Chondrocyte (in vitro differentiated cells): ENCODE results near the gene NSG1. TPM values are rescaled to one million over a fixed set of nuclear protein-coding genes. Genes with fewer than 3 reads are reported as not detected.

Experiments used
- DNase-seq: peaks from one replicate; pipeline ENCODE4 v3.0.0; 2021; ENCODE audit warnings: mixed read lengths, low spot score
- H3K27ac Mint-ChIP-seq: one replicate; pipeline ENCODE4 v1.8.0; 2021; ENCODE audit warnings: mild to moderate bottlenecking, moderate library complexity, mixed read lengths; ENCODE audit not compliant: unreplicated experiment
- H3K27me3 Mint-ChIP-seq: 2 replicates; pipeline ENCODE4 v1.8.0; 2021; ENCODE audit warnings: low read depth, mixed read lengths
- H3K36me3 Mint-ChIP-seq: 2 replicates; pipeline ENCODE4 v1.8.0; 2021; ENCODE audit warnings: low read depth, mixed read lengths
- H3K4me1 Mint-ChIP-seq: 2 replicates; pipeline ENCODE4 v1.8.0; 2021; ENCODE audit warnings: low read depth, mild to moderate bottlenecking, mixed read lengths
- H3K4me3 Mint-ChIP-seq: one replicate; pipeline ENCODE4 v1.8.0; 2021; ENCODE audit warnings: mild to moderate bottlenecking, moderate library complexity, mixed read lengths; ENCODE audit not compliant: unreplicated experiment
- H3K9me3 Mint-ChIP-seq: 2 replicates; pipeline ENCODE4 v1.8.0; 2021; ENCODE audit warnings: low read depth, mixed read lengths
- total RNA-seq: library from RNA; stranded (reverse); gene quantifications from 3 replicates; pipeline ENCODE4 v1.2.1, GENCODE V29; 2021
- TF ChIP-seq, protein P1 (sequence below): fragments of 200-600 bp; sonication (generic); IDR thresholded peaks from 2 replicates; pipeline ENCODE4 v1.5.0; 2021; ENCODE audit warnings: antibody characterized with exemption, mild to moderate bottlenecking, moderate library complexity

NSG1 gene
- total RNA-seq, 1 donor from 2014 or later = 0.42 TPM

- Mint-ChIP-seq H3K9me3 (no peaks in the 10 kb centered on the region), H3K27ac (no peak overlapping the region), H3K27me3 (peaks cover 3% of the 10 kb centered on the region), H3K4me3 (no peak overlapping the region), H3K36me3 (no peaks in the 10 kb centered on the region), H3K4me1 (no peaks in the 10 kb centered on the region)
- DNase-seq = peak; percentile 53
- TF ChIP-seq, protein P1, sequence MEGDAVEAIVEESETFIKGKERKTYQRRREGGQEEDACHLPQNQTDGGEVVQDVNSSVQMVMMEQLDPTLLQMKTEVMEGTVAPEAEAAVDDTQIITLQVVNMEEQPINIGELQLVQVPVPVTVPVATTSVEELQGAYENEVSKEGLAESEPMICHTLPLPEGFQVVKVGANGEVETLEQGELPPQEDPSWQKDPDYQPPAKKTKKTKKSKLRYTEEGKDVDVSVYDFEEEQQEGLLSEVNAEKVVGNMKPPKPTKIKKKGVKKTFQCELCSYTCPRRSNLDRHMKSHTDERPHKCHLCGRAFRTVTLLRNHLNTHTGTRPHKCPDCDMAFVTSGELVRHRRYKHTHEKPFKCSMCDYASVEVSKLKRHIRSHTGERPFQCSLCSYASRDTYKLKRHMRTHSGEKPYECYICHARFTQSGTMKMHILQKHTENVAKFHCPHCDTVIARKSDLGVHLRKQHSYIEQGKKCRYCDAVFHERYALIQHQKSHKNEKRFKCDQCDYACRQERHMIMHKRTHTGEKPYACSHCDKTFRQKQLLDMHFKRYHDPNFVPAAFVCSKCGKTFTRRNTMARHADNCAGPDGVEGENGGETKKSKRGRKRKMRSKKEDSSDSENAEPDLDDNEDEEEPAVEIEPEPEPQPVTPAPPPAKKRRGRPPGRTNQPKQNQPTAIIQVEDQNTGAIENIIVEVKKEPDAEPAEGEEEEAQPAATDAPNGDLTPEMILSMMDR = no peak
Measured at GRCh38 chr4:4412641-4413372, 25.9 kb downstream of the NSG1 start.

DNA sequence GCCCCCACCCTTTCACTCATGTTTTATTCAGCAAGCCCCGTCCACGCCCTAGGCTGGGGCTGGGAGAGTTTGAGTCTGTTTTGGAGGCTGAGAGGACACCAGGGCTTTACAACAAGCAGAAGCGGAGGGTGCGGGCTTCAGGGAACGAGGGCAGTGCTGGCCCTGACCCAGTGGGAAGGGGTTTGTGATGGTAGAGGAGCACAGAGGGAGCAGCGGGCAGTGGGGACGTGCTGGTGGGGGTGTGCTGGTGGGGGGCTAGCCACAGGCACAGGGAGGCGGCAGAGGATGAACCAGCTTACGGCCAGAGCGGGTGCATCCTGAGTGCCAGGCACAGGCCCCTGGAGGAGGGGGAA is 26.4 kb downstream of the NSG1 start:
- TF ChIP-seq, protein P1 = no peak
- H3K36me3 Mint-ChIP-seq = peaks cover 2% of the 10 kb centered on the region
- H3K9me3 Mint-ChIP-seq = no peaks in the 10 kb centered on the region
- no peaks in the 10 kb centered on the region for H3K4me1 Mint-ChIP-seq
- H3K4me3 Mint-ChIP-seq = no peak overlapping the region
- H3K27me3 Mint-ChIP-seq = peaks cover 3% of the 10 kb centered on the region
- DNase-seq = peak; percentile 64
- no peak overlapping the region for H3K27ac Mint-ChIP-seq

DNA sequence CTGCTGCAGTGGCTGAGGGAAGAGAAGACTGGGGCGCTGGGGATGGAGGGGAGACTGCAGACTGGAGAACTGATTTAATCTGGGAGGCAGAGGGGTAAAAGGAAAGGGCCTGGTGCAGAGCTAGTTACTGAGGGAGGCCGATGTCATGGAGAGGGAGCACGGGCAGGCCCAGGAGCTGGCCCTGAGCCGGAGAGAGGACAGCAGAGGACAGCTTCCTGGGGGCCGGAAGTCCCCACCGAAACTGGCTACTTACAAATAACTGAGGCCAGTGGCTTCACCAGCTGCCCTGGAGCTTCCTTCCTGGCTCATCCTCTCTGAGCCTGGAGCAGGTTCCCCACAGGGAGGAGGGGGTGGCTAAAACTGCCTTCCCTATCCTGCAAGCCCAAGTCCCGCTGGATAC is 26.9 kb downstream of the NSG1 start:
- Mint-ChIP-seq H3K4me1 (no peaks in the 10 kb centered on the region), H3K9me3 (no peaks in the 10 kb centered on the region), H3K27ac (no peak overlapping the region), H3K4me3 (no peak overlapping the region), H3K36me3 (peaks cover 6% of the 10 kb centered on the region), H3K27me3 (peaks cover 3% of the 10 kb centered on the region)
- TF ChIP-seq, protein P1 = no peak
- peak; percentile 54 for DNase-seq

- Mint-ChIP-seq H3K4me1 (no peaks in the 10 kb centered on the region), H3K27me3 (no peaks in the 10 kb centered on the region), H3K4me3 (no peak overlapping the region), H3K9me3 (no peaks in the 10 kb centered on the region), H3K36me3 (peaks cover 15% of the 10 kb centered on the region), H3K27ac (no peak overlapping the region)
- TF ChIP-seq, protein P1 = no peak
- DNase-seq = peak; percentile 85
Measured at GRCh38 chr4:4415107-4415805, 28.4 kb downstream of the NSG1 start.

- peak; percentile 49 for DNase-seq
Measured at GRCh38 chr4:4415806-4416805, 29.2 kb downstream of the NSG1 start.

More at GRCh38 chr4:4415806-4416805, 29.2 kb downstream of the NSG1 start:
- Mint-ChIP-seq H3K4me1 (no peaks in the 10 kb centered on the region), H3K27me3 (no peaks in the 10 kb centered on the region), H3K36me3 (peaks cover 19% of the 10 kb centered on the region), H3K27ac (no peak overlapping the region), H3K4me3 (no peak overlapping the region), H3K9me3 (no peaks in the 10 kb centered on the region)
- TF ChIP-seq, protein P1 = no peak
